Measurements from ENCODE around the gene RANBP9. TPM values are rescaled to one million over a fixed set of nuclear protein-coding genes. Genes with fewer than 3 reads are reported as not detected.

The RANBP9 gene
- polyA plus RNA-seq, 10 donors = 26.8 to 36.7 (median 30.2) TPM

- DNase-seq = peak in 2 of 3 donors; percentile 17 to 31
These were observed 914 bp upstream of the RANBP9 start for GRCh38 chr6:13712599-13712898.

DNA sequence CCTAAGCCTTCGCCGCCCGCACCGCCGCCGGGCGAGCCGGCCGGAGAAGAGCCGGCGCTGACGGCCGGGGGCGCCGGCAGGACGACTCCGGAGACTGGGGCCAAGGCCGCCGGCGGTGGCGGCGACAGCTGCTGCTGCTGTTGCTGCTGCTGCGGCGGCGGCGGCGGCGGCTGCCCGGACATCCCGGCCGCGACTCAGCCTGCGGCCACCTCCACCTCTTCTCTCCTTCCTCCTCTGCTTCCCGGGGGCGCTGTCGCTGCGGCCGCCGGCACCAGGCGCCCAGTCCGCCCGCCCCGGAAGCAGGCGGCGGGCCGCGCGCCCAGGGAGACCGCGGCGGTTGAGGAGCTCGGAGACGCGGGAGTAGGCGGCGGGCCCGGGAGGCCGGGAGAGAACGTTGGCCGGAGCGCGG is 307 bp downstream of the RANBP9 start:
- DNase-seq = no peak

- peak; percentile 26 to 83 (median 55) for DNase-seq
These were observed 897 bp downstream of the RANBP9 start for GRCh38 chr6:13710552-13711323.

DNA sequence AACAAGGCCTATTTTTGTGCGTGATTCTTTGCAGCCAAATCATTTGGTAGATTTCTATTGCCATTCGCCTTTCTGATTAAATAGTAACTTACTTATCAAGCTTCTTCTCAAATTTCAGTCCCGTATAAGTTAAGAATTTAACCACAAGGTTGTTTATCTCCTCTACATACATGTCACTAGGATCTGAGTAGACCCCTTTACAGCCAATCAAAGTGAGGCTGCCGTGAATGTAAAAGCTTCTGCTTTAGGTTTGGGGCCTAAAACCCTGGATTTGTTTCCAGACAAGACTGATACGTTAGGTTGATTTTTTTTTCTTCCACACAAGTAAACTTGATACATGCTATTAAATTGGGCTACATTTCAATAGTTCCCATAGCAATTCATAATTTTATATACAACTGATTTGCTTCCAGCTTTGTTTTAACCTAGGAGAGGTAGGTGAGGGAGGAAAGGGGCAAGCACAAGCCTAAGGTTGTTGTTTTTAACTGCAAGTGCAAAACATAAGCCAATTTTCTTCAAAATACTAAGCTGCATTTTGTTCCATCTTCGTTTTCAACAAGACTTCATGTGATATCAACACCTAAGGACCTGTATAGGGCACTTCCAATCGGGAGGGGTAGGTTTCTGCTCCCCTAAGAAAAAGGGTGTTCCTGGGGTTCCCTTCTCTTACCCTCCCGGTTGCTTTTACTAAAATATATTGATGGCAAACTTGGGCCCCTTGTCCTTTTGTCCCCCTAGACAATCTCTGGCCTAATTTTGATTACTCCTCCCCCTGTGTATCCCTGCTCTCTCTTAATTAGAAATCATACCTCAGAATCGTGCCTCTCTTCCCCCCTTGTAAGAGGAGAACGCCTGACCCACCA is 1.7 kb downstream of the RANBP9 start:
- DNase-seq = peak; percentile 31 to 77 (median 48)

- peak; percentile 13 to 52 (median 16) for DNase-seq
These were observed 2.9 kb downstream of the RANBP9 start for GRCh38 chr6:13708736-13709135.

DNA sequence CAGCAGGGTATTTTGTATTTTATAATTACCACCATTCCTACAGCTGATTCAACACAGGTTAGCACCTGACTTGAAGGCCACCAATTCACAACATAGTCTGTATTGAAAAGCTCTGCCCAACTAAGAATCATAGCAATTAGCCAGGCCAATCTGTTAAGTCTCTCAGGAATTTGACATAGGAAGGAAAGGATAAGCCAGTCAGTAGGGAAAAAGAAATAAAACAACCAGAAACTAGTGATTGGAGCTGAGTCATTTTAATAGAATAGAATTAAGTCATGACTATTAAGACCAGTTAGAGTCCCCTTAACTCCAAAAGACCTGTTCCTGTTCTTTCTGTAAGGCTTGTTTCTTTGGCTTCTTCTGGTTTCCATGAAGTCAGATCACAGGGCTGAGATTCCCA is 8.1 kb downstream of the RANBP9 start:
- DNase-seq = no peak

- DNase-seq = peak in 1 of 3 donors; percentile 10
These were observed 8.8 kb downstream of the RANBP9 start for GRCh38 chr6:13702809-13703302.

- DNase-seq = no peak
These were observed 11.4 kb downstream of the RANBP9 start for GRCh38 chr6:13700232-13700631.

DNA sequence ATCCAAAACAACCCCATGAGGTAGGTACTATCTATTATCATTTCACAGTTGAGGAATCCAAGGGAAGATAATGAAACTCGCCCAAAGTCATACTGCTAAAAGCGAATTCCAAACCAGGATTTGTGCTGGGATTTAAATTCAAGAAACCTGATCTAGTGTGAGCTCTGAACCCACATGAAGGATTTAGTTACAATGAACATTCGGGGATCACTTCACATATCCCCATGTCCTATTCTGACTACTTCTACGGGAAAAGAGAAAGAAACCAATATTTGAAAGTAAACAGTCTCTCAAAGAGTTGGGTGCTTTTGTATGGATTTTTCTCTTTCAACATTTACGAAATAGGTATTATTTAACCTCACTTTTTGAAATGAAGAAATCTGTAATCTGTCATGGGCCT is 12.9 kb downstream of the RANBP9 start:
- DNase-seq = no peak

DNA sequence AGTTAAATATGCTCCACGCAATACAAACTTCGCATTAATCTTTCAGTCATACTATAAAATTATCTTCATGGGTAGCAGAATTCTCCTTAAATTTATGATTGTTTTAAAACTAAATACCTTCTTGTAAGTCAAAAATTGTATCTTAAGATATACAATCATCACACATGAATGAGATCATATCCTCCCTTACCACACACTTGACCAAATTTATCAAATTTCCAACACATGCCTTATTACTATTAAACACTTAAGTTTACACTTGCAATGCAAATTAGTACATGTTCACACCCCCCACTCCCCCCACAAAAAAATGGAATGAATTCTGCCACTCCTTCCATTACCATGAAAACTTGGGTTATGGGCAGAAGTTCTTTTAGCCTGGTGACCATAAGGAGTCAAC is 13.8 kb downstream of the RANBP9 start:
- DNase-seq = no peak

DNA sequence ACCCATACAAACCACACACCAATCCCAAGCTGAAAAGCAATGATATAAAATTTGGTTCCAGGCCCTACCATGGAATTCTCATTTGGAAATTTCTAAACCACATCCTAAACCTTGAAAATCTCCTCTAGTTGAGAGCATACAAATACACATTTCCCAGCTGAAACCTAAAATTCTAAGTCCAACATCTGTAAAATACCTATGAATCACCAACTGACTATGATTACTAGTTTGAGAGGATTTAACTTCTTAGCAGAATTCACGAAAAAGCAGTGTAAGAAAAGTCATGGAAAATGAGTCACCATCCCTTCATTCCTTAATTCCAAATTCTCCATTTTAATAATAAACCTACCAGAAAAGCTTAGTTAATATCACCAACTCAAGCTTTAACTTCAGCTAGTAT is 15.4 kb downstream of the RANBP9 start:
- DNase-seq = peak in 1 of 3 donors; percentile 61

GRCh38 chr6:13695252-13695651 is 16.4 kb downstream of the RANBP9 start:
- DNase-seq = no peak

GRCh38 chr6:13694562-13694961 is 17.1 kb downstream of the RANBP9 start:
- DNase-seq = no peak

- DNase-seq = peak in 1 of 3 donors; percentile 9
These were observed 22.0 kb downstream of the RANBP9 start for GRCh38 chr6:13689511-13690256.

GRCh38 chr6:13688692-13689196 is 22.9 kb downstream of the RANBP9 start:
- DNase-seq = no peak

DNA sequence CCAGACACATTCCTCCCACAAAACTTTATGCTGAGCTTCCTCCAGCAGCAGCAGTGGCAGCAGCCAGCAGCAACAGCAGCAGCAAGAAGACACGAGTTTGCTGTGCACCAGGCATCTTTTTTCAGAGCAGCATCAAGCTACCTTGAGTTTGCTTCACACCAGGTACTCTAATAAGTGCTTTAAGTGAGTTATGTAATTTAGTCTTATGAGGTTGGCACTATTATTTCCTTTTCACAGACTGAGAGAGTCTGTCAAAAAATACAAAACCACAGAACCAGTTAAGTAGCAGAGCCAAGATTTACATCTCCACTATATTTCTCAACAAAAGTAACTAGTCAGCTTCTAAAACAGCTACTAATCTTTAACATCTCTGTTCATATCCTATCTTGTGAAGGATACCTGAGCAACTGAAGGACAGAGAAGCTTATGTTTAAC is 23.7 kb downstream of the RANBP9 start:
- DNase-seq = no peak

- DNase-seq = no peak
These were observed 26.8 kb downstream of the RANBP9 start for GRCh38 chr6:13684855-13685254.

GRCh38 chr6:13683038-13683437 is 28.6 kb downstream of the RANBP9 start:
- DNase-seq = no peak

DNA sequence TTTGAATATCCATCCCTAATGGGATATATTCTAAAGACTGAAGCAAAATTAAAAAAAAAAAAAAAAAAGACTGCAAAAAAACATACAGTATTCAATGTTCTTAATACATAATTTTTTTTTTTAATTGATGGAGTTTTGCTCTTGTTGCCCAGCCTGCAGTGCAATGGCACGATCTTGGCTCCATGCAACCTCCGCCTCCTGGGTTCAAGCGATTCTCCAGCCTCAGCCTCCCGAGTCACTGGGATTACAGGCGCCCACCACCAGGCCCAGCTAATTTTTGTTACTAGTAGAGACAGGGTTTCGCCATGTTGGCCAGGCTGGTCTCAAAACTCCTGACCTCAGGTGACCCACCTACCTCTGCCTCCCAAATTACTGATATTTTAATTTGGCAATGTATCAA is 29.3 kb downstream of the RANBP9 start:
- no peak for DNase-seq

DNA sequence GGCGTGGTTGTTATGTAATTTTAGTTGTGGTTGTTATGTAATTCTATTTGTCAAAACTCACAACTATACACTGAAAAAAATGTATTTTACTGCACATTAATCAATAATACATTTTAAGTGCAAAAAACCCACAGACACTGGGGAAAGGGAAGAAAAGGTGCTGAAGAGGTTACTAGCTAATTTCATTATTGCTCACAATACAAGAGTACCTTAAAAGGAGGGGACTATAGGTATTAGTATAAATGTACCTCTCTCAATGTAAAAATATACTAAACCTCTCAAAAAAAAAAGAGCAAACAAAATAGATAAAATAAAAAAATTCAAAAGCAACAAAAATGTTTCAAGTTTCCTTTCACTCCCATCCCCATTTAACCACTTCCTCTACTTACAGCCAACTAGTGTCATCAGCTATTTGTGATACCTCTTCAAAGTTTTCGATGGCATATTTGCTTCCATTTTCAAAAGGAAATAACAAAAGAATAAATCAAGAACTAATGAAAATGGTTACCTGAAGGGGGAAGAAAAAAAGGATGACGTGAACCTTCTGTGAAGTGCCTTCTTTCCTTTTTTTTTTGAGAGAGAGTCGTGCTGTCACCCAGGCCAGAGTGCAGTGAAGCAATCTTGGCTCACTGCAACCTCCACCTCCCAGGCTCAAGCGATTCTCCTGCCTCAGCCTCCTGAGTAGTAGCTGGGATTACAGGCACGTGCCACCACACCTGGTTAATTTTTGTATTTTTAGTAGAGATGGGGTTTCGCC is 30.2 kb downstream of the RANBP9 start:
- no peak for DNase-seq

GRCh38 chr6:13680448-13680968 is 31.1 kb downstream of the RANBP9 start:
- DNase-seq = no peak

All from muscle of back (tissue), 11 donors.